Coronary artery (tissue), 2 donors: ENCODE measurements around the gene DHRS12.

Source experiments
- DNase-seq: peaks from one replicate; pipeline ENCODE4 v3.0.0-alpha.2; 2017; ENCODE audit warnings: low spot score
- H3K27ac ChIP-seq, 2 donors: fragments of 200-600 bp; sonication (generic); one replicate each; pipeline ENCODE4 v1.5.1; 2016 to 2019
- H3K4me3 ChIP-seq: fragments of 200-600 bp; sonication (generic); 2 replicates; pipeline ENCODE4 v1.5.1; 2016; ENCODE audit warnings: mild to moderate bottlenecking, moderate library complexity
- TF ChIP-seq, protein P1 (sequence below): fragments of 200-600 bp; sonication (generic); IDR thresholded peaks from one replicate; pipeline ENCODE4 v1.5.1; 2019; ENCODE audit warnings: antibody characterized with exemption

The DHRS12 gene

GRCh38 chr13:51793570-51794271 lies 10.2 kb downstream of the DHRS12 start:
- no peak for DNase-seq
- H3K27ac ChIP-seq = peak overlapping the region in 1 of 2 donors; percentile 31
- TF ChIP-seq, protein P1, sequence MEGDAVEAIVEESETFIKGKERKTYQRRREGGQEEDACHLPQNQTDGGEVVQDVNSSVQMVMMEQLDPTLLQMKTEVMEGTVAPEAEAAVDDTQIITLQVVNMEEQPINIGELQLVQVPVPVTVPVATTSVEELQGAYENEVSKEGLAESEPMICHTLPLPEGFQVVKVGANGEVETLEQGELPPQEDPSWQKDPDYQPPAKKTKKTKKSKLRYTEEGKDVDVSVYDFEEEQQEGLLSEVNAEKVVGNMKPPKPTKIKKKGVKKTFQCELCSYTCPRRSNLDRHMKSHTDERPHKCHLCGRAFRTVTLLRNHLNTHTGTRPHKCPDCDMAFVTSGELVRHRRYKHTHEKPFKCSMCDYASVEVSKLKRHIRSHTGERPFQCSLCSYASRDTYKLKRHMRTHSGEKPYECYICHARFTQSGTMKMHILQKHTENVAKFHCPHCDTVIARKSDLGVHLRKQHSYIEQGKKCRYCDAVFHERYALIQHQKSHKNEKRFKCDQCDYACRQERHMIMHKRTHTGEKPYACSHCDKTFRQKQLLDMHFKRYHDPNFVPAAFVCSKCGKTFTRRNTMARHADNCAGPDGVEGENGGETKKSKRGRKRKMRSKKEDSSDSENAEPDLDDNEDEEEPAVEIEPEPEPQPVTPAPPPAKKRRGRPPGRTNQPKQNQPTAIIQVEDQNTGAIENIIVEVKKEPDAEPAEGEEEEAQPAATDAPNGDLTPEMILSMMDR = no peak
- no peak overlapping the region for H3K4me3 ChIP-seq

DNA sequence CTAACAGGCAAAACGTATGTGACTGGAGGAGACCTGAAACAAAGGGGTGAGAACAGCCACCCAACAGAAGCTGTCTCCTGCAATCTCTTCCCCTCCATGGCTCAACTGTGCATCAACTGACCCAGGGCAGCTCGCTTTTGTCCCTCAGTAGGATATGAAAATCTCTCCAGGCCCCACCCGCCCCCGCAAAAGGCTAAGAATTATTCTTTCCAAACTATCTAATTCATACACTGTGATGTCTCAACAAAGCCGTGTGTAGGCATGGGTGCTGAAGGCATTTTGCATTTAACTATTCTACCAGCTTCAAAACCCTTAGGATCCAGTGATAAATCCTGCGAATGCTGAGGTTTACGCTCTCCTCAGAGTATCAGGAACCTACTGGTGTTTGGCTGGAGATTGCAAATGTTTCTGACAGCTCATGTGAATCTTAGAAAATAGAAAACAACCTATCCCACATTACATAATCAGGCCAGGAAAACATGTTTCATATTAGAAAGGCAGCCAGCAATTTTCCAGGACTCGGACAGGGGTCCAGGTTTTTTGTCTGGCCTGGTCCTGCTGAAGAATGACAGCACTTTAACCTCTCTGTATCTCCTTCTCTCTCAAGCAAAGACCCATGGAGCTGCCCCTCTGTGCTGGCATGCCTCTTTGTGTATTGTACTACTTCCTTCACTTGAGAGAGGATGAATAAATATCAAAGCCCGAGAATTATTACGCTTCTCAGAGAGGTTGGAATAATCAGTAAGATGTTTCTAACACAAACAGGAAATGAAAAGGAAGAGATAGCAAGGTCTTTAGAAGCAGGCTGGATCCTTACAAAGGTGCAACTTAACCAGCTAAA lies 17.3 kb downstream of the DHRS12 start:
- H3K4me3 ChIP-seq = peak overlapping the region; percentile 43
- DNase-seq = no peak
- peak overlapping the region in 1 of 2 donors; percentile 68 for H3K27ac ChIP-seq
- TF ChIP-seq, protein P1 = no peak

DNA sequence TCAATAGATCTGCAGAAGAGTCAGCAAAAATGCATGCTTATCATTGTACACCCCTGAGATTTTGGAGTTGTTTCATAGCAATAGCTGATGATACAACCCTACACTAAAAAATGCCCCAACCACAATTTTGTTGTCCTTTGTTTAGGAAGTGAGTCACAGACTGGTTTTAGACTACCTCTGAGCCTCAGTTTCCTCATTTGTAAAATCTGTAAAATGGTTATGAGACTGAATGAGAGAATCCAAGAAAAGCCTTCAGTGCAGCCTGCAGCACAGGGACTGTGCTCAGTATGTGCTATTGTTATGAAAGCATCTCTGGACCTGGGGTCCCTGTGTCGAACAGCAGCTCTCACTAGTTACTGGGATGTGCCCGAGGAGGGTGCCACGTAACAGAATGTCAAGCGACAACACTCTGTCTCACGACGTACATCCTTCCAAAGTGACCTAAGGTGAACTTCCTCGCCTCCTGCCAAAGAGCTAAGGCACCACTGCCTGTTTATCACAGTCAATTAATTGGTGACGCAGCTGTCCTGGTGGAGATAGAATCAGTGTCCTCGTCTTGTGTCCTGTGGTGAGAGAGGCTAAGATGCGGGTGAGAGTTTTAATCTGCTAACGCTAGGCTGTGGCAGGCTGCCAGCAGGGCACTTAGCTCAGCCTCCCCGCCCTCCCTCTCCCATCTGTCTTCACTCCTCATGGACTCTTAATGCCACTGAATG lies 18.1 kb downstream of the DHRS12 start:
- no peak for DNase-seq
- Histone ChIP-seq H3K27ac (peak overlapping the region in 1 of 2 donors; percentile 68), H3K4me3 (peak overlapping the region; percentile 43)
- TF ChIP-seq, protein P1 = no peak

DNA sequence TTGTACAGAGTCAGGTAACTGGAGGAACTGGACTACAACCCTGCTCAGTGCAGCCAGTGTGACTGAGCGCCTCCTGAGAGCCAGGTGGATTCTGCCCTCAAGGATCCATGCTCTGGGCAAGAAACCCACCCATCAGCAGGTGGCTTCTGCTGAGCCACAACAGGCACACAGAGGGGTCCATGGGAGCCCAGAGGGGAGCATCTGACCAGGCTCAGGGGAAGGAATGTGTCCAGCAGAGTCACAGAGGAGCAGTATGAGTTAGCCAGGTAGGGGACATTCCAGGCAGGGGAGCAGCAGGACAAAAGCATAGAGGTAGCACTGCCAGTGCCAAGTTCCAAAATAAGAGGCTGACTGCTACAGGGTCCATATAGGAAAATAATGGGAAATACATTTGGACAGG lies 19.9 kb downstream of the DHRS12 start:
- TF ChIP-seq, protein P1 = no peak
- DNase-seq = no peak
- Histone ChIP-seq H3K27ac (no peak overlapping the region), H3K4me3 (no peak overlapping the region)

DNA sequence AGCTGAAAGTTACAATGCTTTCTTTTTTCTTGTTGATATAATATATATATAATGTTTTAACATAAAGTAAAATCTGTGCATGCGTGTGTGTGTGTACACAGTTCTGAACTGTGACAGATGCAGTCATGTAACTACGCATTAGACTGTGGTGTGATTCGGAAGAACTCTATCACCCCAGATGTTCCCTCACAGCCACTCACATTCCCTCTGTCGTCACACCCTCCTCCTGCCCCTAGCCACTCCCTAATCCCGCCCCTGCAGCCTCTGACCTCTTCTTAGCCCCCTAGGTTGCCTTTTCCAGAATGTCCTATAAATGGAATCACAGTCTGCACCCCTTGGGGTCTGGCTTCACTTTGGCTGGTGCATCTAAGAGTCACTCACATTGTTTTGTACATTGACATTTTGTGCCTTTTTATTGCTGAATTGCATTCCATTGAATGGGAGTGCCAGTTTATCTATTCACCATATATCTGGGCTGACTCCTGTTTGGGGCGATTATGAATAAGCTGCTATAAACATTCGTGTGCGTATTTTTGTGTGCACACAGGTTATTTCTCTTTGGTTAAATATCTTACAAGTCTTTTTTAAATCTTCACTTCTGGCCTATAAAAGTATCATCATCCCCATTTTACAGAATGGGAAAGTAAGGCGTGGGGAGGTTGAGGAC lies 20.4 kb downstream of the DHRS12 start:
- no peak overlapping the region for H3K27ac ChIP-seq
- TF ChIP-seq, protein P1 = no peak
- DNase-seq = no peak
- no peak overlapping the region for H3K4me3 ChIP-seq

DNA sequence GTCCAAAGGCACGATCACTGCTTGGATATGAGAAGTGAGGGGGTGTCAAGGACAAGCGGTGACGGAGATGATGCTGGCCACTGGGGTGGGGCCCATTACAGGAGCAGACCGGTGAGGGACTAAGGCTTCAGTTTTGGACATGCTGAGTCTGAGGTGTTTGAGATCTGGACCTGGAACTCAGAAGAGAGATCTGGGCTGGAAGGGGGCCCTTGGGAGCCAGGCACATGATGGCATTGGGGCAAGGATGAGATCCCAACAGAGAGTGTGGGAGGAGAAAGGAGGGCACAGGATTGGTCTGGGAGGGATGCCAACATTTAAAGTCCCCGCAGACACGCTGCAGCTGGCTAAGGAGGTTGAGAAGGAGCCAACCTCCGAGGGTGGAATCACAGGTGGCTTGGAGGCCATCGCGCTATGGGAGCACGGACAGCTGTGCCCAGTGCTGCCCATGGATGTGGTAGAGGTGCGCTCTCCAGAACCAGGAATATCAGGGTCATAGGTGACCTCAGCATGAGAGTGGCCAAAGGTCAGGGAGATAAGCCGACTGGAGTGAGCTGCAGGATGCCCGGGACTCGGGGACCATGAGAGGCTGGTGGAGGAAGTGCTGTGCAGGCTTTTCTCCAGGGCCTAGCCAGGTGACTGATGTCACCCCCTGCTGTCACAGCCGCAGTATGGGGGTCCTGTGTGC lies 21.8 kb downstream of the DHRS12 start:
- Histone ChIP-seq H3K4me3 (no peak overlapping the region), H3K27ac (no peak overlapping the region)
- no peak for DNase-seq
- TF ChIP-seq, protein P1 = no peak
